IPS-11a (cell line): ENCODE results near the gene MNS1.
"Not testable (repeated sequence)": the region's sequence is repeated elsewhere in the genome, so short reads cannot be mapped to it uniquely, and the experiment has no call there.

ENCODE experiments used
- H3K4me3 ChIP-seq: one replicate; pipeline ENCODE4 v1.5.1; 2013; ENCODE audit warnings: low read depth, low read length, control low read depth

The MNS1 gene

GRCh38 chr15:56456229-56456628 lies 8.7 kb downstream of the MNS1 start:
- H3K4me3 ChIP-seq = no peak overlapping the region

- no peak overlapping the region for H3K4me3 ChIP-seq
Observed at GRCh38 chr15:56454836-56455235, 10.1 kb downstream of the MNS1 start.

GRCh38 chr15:56445746-56446145 lies 19.2 kb downstream of the MNS1 start:
- no peak overlapping the region for H3K4me3 ChIP-seq

GRCh38 chr15:56442354-56442753 lies 22.6 kb downstream of the MNS1 start:
- no peak overlapping the region for H3K4me3 ChIP-seq

GRCh38 chr15:56440214-56440770 lies 24.6 kb downstream of the MNS1 start:
- no peak overlapping the region for H3K4me3 ChIP-seq

- H3K4me3 ChIP-seq = no peak overlapping the region
Observed at GRCh38 chr15:56432304-56432703, 32.6 kb downstream of the MNS1 start.

GRCh38 chr15:56428821-56429458 lies 36.0 kb downstream of the MNS1 start:
- H3K4me3 ChIP-seq = no peak overlapping the region

GRCh38 chr15:56425976-56426375 lies 39.0 kb downstream of the MNS1 start:
- H3K4me3 ChIP-seq = no peak overlapping the region

GRCh38 chr15:56425276-56425675 lies 39.7 kb downstream of the MNS1 start:
- no peak overlapping the region for H3K4me3 ChIP-seq

- H3K4me3 ChIP-seq = not testable (repeated sequence)
Observed at GRCh38 chr15:56413114-56413733, 51.7 kb downstream of the MNS1 start.

GRCh38 chr15:56411122-56411749 lies 53.7 kb downstream of the MNS1 start:
- H3K4me3 ChIP-seq = no peak overlapping the region

GRCh38 chr15:56410721-56411120 lies 54.2 kb downstream of the MNS1 start:
- H3K4me3 ChIP-seq = no peak overlapping the region

- not testable (repeated sequence) for H3K4me3 ChIP-seq
Observed at GRCh38 chr15:56399209-56399608, 65.7 kb downstream of the MNS1 start.

- not testable (repeated sequence) for H3K4me3 ChIP-seq
Observed at GRCh38 chr15:56397325-56397724, 67.6 kb downstream of the MNS1 start.

GRCh38 chr15:56394909-56395308 lies 70.0 kb downstream of the MNS1 start:
- H3K4me3 ChIP-seq = no peak overlapping the region

- H3K4me3 ChIP-seq = no peak overlapping the region
Observed at GRCh38 chr15:56393277-56393676, 71.7 kb downstream of the MNS1 start.

GRCh38 chr15:56390739-56391267 lies 74.1 kb downstream of the MNS1 start:
- no peak overlapping the region for H3K4me3 ChIP-seq

- no peak overlapping the region for H3K4me3 ChIP-seq
Observed at GRCh38 chr15:56385908-56386307, 79.0 kb downstream of the MNS1 start.

- no peak overlapping the region for H3K4me3 ChIP-seq
Observed at GRCh38 chr15:56383010-56383409, 81.9 kb downstream of the MNS1 start.
